Measurements from ENCODE around the gene PLCB4. TPM values are rescaled to one million over a fixed set of nuclear protein-coding genes. Genes with fewer than 3 reads are reported as not detected.

Gene PLCB4
- polyA plus RNA-seq, 1 of the 3 experiments (the other 2 are of a cell fraction) = 5.5 TPM

DNA sequence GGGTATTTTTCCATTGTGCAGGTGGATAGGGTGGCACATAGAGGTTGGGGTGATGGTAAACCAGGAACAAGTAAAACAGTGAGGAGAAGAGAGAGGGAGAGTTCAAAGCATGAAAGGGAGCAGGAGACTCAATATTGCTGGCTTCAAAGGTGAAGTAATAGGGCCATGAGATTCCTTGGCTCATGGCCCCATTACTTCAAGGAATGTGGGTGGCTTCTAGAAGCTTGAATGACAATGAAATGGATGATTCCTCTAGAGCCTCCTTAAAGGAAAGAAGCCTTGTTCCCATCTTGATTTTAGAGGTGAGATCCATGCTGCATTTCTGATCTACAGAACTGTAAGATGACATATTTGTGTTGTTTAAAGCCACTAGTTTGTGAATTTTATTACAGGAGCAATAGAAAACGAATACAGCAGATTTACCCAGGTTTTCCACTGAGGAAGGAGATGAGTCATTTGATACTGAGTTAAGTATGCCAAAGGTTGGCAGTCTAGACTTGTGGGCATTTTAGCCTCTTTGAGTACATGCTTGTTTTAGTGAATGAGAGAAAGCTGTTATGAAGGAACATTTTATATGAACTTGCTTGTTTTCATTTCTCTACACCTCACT is 110.4 kb downstream of the PLCB4 start:
- peaks cover 0 to 5% of the 10 kb centered on the region in 2 experiments; a peak in 1 of 4 replicates for H3K4me1 ChIP-seq (ENCODE audit: control insufficient read depth in 1 of 2, insufficient read depth in 2 of 2, low read depth in 1 of 2, low read length in 1 of 2)
- H3K27me3 ChIP-seq (ENCODE audit: insufficient read depth) = no peaks in the 10 kb centered on the region
- H3K27ac ChIP-seq (ENCODE audit: low read depth in 2 of 2, low read length in 1 of 2) = peak overlapping the region in 1 of 2 experiments; percentile 50; a peak in 3 of 4 replicates
- peak overlapping the region; percentile 6; the same call in 1 of the 2 replicates for H3K4me2 ChIP-seq
- no peaks in the 10 kb centered on the region for H3K9me2 ChIP-seq
- no peak overlapping the region for H3K4me3 ChIP-seq (ENCODE audit: low read depth in 2 of 2, low read length in 1 of 2)
- peaks cover 9% of the 10 kb centered on the region for H3F3A ChIP-seq (replicated peaks; ENCODE audit: insufficient read depth)
- DNase-seq = no peak
- TF ChIP-seq, protein P1, sequence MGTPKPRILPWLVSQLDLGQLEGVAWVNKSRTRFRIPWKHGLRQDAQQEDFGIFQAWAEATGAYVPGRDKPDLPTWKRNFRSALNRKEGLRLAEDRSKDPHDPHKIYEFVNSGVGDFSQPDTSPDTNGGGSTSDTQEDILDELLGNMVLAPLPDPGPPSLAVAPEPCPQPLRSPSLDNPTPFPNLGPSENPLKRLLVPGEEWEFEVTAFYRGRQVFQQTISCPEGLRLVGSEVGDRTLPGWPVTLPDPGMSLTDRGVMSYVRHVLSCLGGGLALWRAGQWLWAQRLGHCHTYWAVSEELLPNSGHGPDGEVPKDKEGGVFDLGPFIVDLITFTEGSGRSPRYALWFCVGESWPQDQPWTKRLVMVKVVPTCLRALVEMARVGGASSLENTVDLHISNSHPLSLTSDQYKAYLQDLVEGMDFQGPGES (IDR thresholded peaks at IDR 0.05; ENCODE audit: low read depth, low read length) = no peak
- TF ChIP-seq RXRA (IDR thresholded peaks at IDR 0.05; ENCODE audit: borderline replicate concordance, low read depth) = 0 out of 2 replicates have a peak, but pooled peaks have one; percentile 55
- TF ChIP-seq TCF12 (IDR thresholded peaks at IDR 0.05) = peak; percentile 24; the same call in 1 of the 2 replicates
- peak; percentile 54; the same call in 1 of the 2 replicates for TF ChIP-seq FOSL2 (IDR thresholded peaks at IDR 0.05; ENCODE audit: borderline replicate concordance, low read depth)
- TF ChIP-seq FOXM1 (IDR thresholded peaks at IDR 0.05; ENCODE audit: low read depth) = no peak
- TF ChIP-seq NFIC (IDR thresholded peaks at IDR 0.05; ENCODE audit: borderline replicate concordance) = no peak
- TF ChIP-seq GATA2 (CRISPR knock-in tag; IDR thresholded peaks at IDR 0.05) = no peak
- no peak overlapping the region for H3K9ac ChIP-seq
- H3K9me3 ChIP-seq = no peaks in the 10 kb centered on the region
- POLR2A ChIA-PET = no interaction called here
- WGBS (ENCODE audit: low lambda C conversion rate) = 12% methylated on average over 1 of the region's 1 CpG
- no peak overlapping the region for H2AFZ ChIP-seq (ENCODE audit: low read depth)
- no peaks in the 10 kb centered on the region for H4K20me1 ChIP-seq (ENCODE audit: insufficient read depth)
- H3K79me2 ChIP-seq (ENCODE audit: insufficient read depth) = peaks cover 3% of the 10 kb centered on the region; the same call in 1 of the 2 replicates
- CTCF ChIA-PET = interaction anchor here (1.0 to 1.4 kb wide), 2 partner anchors 18 to 326 kb away, joined by 3 to 4 read pairs; no protein-coding TSS in a partner anchor
- no peaks in the 10 kb centered on the region for H3K36me3 ChIP-seq (replicated peaks in 1 of 2; ENCODE audit: control insufficient read depth in 1 of 2, insufficient read depth in 2 of 2, low read length in 1 of 2)

DNA sequence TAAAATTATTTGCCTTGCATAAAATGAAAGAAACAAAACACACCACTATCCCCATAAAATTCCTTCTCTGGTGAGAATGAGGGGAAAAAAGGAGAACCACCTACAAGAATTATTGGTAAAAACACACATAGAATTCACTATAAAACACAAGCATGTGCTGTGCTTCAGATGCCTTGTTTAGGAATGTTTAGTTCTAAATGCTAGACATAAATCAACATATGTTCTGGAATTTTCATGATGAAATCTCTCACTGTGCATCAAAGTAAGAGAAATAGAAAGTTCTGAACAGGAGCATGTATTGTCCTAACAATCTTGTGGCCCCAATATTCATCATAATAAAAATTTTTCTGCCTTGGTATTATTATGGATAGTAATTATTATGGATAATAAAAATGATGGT is 111.0 kb downstream of the PLCB4 start:
- DNase-seq = no peak
- no peak for TF ChIP-seq RCOR1 (IDR thresholded peaks at IDR 0.05; ENCODE audit: low read length)
- no peak for TF ChIP-seq POLR2AphosphoS5 (IDR thresholded peaks at IDR 0.05; ENCODE audit: low read depth, low read length)
- TF ChIP-seq GABPA (IDR thresholded peaks at IDR 0.05; ENCODE audit: low read depth) = no peak
- TF ChIP-seq RFX5 (IDR thresholded peaks at IDR 0.05; ENCODE audit: low read length) = no peak
- TF ChIP-seq JUND (IDR thresholded peaks at IDR 0.05) = no peak
- TF ChIP-seq, protein P2, sequence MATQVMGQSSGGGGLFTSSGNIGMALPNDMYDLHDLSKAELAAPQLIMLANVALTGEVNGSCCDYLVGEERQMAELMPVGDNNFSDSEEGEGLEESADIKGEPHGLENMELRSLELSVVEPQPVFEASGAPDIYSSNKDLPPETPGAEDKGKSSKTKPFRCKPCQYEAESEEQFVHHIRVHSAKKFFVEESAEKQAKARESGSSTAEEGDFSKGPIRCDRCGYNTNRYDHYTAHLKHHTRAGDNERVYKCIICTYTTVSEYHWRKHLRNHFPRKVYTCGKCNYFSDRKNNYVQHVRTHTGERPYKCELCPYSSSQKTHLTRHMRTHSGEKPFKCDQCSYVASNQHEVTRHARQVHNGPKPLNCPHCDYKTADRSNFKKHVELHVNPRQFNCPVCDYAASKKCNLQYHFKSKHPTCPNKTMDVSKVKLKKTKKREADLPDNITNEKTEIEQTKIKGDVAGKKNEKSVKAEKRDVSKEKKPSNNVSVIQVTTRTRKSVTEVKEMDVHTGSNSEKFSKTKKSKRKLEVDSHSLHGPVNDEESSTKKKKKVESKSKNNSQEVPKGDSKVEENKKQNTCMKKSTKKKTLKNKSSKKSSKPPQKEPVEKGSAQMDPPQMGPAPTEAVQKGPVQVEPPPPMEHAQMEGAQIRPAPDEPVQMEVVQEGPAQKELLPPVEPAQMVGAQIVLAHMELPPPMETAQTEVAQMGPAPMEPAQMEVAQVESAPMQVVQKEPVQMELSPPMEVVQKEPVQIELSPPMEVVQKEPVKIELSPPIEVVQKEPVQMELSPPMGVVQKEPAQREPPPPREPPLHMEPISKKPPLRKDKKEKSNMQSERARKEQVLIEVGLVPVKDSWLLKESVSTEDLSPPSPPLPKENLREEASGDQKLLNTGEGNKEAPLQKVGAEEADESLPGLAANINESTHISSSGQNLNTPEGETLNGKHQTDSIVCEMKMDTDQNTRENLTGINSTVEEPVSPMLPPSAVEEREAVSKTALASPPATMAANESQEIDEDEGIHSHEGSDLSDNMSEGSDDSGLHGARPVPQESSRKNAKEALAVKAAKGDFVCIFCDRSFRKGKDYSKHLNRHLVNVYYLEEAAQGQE (IDR thresholded peaks at IDR 0.05; ENCODE audit: low read depth, low read length) = no peak
- TF ChIP-seq, protein P3, sequence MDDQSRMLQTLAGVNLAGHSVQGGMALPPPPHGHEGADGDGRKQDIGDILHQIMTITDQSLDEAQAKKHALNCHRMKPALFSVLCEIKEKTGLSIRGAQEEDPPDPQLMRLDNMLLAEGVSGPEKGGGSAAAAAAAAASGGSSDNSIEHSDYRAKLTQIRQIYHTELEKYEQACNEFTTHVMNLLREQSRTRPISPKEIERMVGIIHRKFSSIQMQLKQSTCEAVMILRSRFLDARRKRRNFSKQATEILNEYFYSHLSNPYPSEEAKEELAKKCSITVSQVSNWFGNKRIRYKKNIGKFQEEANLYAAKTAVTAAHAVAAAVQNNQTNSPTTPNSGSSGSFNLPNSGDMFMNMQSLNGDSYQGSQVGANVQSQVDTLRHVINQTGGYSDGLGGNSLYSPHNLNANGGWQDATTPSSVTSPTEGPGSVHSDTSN (IDR thresholded peaks at IDR 0.05) = no peak
- TF ChIP-seq, protein P4, sequence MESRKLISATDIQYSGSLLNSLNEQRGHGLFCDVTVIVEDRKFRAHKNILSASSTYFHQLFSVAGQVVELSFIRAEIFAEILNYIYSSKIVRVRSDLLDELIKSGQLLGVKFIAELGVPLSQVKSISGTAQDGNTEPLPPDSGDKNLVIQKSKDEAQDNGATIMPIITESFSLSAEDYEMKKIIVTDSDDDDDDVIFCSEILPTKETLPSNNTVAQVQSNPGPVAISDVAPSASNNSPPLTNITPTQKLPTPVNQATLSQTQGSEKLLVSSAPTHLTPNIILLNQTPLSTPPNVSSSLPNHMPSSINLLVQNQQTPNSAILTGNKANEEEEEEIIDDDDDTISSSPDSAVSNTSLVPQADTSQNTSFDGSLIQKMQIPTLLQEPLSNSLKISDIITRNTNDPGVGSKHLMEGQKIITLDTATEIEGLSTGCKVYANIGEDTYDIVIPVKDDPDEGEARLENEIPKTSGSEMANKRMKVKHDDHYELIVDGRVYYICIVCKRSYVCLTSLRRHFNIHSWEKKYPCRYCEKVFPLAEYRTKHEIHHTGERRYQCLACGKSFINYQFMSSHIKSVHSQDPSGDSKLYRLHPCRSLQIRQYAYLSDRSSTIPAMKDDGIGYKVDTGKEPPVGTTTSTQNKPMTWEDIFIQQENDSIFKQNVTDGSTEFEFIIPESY (IDR thresholded peaks at IDR 0.05; ENCODE audit: borderline replicate concordance, low read depth) = no peak
- Histone ChIP-seq H3K4me2 (peak overlapping the region; percentile 6; the same call in 1 of the 2 replicates), H3K4me3 (ENCODE audit: low read depth in 2 of 2, low read length in 1 of 2) (no peak overlapping the region), H3K4me1 (ENCODE audit: control insufficient read depth in 1 of 2, insufficient read depth in 2 of 2, low read depth in 1 of 2, low read length in 1 of 2) (peaks cover 0 to 5% of the 10 kb centered on the region in 2 experiments; a peak in 1 of 4 replicates), H3K36me3 (replicated peaks in 1 of 2; ENCODE audit: control insufficient read depth in 1 of 2, insufficient read depth in 2 of 2, low read length in 1 of 2) (no peaks in the 10 kb centered on the region), H3K79me2 (ENCODE audit: insufficient read depth) (peaks cover 3% of the 10 kb centered on the region; the same call in 1 of the 2 replicates), H3K9ac (no peak overlapping the region), H3K27me3 (ENCODE audit: insufficient read depth) (no peaks in the 10 kb centered on the region), H2AFZ (ENCODE audit: low read depth) (no peak overlapping the region), H3K9me3 (no peaks in the 10 kb centered on the region), H3K27ac (ENCODE audit: low read depth in 2 of 2, low read length in 1 of 2) (peak overlapping the region in 1 of 2 experiments; percentile 50; a peak in 3 of 4 replicates), H4K20me1 (ENCODE audit: insufficient read depth) (no peaks in the 10 kb centered on the region), H3K9me2 (no peaks in the 10 kb centered on the region), H3F3A (replicated peaks; ENCODE audit: insufficient read depth) (peaks cover 9% of the 10 kb centered on the region)
- CTCF ChIA-PET = interaction anchor here (1.0 to 1.4 kb wide), 2 partner anchors 19 to 327 kb away, joined by 3 to 4 read pairs; no protein-coding TSS in a partner anchor
- POLR2A ChIA-PET = no interaction called here

Data from SK-N-SH (cell line).